Brain pericyte (primary cell): ENCODE results near the gene DKK2.

Experiments
- DNase-seq: peaks from one replicate; pipeline ENCODE4 v3.0.0-alpha.2; 2012; ENCODE audit warnings: low read depth, low spot score

Gene DKK2

DNA sequence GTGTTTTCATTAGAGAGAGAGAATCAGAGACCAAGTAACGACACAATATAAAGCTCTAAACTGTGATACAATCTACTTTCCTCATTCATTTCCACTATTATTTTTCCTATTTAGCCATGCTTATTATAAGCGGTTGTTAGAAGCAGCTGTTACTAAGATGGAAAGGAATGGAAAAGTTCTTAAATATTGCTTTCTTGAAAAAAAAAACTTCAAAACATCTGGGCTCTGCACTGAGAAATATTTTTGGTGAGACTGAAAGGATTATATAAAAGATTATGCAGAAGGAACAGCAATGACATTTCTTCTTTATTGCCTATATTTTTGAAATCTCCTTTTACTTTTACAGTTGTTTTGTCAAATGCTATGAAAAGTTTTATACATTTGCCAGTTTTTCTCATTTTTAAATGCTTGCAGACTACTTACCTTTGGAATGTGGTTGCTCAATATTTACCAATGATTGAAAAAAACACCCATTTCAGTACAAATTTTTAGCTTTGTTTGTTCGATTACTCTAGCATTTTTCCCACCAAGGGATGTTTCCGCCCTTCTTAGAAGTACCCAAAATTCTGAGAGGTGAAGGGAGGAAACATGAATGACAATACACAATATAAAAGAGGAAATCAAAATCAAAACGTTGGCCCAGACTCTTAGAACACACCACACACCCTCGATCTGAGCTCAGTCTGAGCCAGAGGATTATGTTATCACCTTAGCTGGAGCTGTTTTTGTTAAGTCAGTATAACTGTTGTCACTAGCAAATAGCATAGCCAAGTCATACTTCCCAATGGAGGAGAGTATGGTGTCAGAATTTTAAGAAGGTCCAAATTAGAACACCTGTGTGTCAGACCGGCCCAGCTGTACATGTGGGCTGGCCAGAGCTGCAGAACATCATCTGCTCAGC, 18.4 kb downstream of the DKK2 start:
- no peak for DNase-seq

DNA sequence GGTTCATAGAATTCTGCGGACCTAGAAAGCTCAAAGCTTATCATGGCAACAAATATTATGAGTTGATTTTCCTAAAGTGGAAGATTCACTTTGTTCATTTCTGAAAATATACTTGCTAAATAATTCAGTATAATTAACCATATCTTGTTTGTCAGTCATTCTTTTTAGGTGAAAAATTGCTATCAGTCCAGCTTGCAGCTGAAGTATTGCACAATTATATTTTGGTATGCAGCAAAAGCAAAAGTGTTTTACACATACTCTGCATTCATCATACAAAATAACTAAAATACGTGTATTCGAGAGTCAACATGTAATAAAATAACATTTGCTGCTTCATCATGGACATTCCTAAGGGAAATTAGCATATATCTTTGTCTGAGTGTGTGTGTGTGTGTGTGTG, 24.8 kb downstream of the DKK2 start:
- DNase-seq, result no peak

- DNase-seq, result no peak
These were observed 26.7 kb downstream of the DKK2 start for GRCh38 chr4:107009196-107009968.

GRCh38 chr4:107008115-107008514, 28.0 kb downstream of the DKK2 start:
- DNase-seq, result no peak

DNA sequence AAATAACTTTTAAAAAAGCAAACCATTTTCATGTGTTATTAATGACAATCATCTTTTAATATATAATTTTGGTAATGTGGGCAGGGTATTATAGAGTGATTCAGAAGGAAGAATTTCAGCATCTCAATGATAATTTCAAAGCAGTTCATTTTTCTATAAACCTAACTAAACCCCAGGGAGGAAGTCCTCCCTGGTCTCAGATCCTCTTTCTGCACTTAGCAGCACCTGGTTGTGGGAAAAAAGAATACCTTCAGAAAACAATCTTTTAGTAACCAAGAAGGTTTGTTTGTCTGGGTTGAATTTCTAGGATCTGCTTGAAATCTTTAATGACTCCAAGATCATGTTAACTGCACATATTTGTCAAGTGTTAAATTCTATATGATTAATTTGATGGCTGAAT, 29.9 kb downstream of the DKK2 start:
- DNase-seq, result no peak

DNA sequence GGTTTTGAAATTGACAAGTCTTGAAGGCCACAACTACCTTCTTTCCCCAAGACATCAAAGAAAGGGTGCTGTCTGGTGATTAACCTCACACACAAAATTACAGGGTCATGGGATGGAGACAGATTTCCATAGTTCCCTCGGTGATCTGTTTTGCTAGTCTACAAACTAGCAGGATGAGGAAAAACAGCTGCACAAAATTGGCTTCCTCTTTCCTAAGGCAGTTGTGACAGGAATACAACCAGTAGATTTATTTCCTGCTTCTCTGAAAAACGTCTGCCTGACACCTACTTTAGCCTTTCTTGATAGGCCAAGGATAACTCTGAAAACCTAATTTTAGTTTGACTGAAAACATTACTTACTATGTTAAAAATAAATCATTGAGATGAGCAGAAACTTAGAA, 39.6 kb downstream of the DKK2 start:
- DNase-seq, result no peak

DNA sequence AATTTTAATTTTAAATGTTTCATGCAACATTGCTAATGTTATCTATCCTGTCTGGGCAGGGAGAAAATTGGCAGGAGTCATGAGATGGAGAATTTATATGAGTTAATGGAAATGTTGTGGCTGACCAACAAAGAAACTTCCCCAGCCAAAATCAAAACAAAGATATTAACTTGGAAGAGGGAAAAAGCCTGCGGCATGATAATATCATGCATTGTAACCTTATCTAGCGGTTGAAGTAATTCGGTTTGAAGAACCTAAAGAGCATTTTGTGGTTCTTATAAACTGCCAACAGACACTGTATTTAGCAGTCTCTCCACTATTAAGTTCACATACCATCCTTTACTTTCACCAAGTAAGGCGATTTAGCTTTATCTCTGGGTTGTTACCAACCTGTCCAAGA, 42.3 kb downstream of the DKK2 start:
- DNase-seq, result no peak

DNA sequence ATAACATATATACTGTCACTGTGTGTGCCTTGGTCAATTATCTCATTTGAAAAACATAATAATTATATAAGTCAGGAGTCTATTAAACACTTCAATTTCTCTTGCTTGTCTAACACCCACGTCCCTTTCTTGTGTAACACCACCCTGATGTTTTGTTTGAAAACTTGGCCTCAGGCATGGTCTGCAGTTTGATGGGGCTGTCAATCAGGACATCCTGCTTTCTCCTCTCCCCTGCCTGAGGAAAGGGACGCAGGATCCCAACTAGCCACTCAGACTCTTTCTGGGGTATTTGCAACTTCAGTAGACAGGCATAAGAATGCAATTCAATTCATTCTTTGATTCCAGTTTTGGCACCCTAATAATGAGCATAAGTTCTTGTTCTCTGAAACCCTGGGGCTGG, 48.8 kb downstream of the DKK2 start:
- DNase-seq, result no peak

DNA sequence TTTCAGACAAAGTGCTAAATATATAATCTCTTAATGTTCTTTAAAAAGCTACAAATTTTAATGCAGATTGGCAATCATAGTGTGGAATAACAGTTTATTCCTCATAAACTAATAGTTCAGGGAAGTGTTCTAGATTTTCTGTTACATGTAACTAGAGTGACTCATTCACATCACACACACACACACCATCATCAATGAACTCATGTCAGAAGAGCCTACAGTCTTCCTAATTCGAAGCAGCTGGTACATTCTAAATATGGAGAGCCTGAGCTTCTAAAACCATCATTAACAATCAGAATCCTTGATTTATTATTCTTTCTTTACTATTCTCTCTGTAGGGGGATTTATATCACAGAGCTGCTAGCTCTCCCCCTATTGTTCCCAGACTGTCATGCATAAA, 49.6 kb downstream of the DKK2 start:
- DNase-seq, result peak; percentile 5

- DNase-seq, result no peak
These were observed 50.3 kb downstream of the DKK2 start for GRCh38 chr4:106985830-106986229.

- no peak for DNase-seq
These were observed 53.4 kb downstream of the DKK2 start for GRCh38 chr4:106982711-106983211.

GRCh38 chr4:106981431-106981830, 54.7 kb downstream of the DKK2 start:
- no peak for DNase-seq

DNA sequence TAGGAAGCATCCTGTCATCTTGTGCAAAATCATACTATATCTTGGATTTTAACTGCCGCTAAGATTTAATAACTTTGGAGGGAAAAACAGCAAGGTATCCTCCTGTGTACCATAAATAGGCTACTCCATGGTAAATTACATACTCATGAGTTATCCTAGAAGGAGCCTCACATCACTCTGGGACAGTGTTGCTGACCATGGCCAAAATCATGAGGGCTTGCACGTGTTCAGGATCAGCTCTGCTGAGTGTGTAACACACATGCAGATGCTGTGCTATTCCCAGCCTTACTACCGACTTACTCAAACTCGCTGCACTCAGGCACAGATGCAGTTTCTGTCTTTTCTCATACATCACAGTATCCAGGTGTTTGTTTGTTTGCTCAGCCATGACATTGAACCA, 56.6 kb downstream of the DKK2 start:
- no peak for DNase-seq

DNA sequence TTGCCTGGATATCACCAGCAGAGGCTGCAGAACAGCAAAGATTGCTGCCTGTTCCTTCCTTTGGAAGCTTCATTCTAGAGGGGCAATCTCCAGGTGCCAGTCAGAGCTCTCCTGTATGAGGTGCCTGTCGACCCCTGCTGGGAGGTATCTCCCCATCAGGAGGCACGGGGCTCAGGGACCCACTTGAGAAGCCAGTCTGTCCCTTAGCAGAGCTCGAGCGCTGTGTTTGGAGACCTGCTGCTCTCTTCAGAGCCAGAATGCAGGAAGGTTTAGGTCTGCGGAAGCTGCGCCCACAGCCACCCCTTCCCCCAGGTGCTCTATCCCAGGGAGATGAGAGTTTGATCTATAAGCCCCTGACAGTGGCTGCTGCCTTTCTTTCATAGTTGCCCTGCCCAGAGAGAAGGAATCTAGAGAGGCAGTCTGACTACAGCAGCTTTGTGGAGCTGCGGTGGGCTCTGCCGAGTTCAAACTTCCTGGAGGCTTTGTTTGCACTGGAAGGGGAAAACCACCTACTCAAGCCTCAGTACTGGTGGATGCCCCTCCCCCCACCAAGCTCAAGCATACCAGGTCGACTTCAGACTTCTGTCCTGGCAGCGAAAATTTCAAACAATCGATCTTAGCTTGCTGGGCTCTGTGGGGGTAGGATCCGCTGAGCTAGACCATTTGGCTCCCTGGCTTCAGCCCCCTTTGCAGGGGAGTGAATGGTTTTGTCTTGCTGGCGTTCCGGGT, 57.9 kb downstream of the DKK2 start:
- DNase-seq, result no peak

DNA sequence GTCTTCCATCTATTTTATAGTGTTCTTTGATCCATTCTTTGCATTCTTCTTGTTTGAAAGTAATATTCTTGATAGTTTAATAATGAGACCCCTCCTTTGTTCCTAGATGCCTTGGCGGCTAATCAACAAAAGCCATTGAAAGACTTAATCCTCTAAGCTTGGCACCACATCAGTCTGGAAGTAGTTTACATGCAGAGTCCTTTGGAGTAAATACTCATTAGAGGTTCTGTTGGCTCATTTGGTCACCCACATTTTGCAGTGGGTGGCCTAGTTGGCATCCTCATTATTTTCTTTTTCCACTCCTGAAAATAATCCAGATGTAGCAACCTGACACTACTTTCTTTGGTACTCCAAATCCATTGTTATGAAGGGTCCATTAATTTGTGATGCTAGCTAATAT, 64.5 kb downstream of the DKK2 start:
- no peak for DNase-seq

- no peak for DNase-seq
These were observed 68.2 kb downstream of the DKK2 start for GRCh38 chr4:106967892-106968291.

DNA sequence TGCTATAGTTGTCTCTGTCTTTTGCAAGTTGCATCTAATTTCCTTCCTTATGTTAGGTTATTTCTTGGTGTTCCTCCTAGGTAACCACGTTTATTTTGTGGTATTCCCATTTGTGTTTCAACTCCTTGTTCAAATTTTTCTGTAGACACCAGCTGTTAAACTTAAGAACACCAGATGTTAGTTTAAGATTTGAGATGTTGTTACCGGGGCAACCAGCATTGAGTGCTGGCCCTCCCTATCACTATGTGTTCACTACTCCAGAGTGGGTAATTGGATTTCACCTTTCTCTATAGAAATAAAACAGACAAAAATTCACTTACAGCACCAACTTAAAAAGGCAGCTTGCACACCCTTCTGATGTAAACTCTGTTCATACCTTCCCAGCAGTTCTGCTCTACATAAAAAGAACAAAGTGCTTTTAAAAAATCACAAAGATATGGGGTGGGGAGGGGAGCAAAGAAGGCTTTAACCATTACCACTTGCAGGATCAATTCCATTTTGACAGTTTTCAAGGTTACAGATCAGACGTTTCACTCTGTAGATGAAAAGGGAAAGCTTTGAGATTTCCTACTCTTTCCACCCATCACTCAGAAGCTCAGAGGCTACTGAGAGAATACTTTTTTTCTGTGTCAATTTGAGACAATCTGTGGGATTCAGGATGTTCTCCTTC, 82.9 kb downstream of the DKK2 start:
- no peak for DNase-seq

DNA sequence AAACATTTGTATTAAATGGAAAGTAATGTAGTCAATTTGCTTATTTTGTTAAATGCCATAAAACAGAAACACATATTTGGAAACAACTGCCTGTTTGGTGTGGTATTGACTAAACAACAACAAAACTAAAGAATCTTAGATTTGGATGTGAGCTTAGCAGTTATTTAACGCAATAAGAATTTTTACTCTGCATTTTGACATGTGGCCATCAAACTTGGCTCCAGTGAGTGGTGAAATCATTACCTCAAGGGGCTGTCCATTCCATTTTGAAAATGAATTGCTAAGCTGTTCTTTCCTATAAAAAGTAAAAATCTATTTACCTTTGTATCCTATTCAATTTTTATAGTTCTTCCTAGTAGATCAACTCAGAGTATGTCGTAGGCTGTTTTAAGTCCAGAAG, 84.2 kb downstream of the DKK2 start:
- DNase-seq, result no peak

DNA sequence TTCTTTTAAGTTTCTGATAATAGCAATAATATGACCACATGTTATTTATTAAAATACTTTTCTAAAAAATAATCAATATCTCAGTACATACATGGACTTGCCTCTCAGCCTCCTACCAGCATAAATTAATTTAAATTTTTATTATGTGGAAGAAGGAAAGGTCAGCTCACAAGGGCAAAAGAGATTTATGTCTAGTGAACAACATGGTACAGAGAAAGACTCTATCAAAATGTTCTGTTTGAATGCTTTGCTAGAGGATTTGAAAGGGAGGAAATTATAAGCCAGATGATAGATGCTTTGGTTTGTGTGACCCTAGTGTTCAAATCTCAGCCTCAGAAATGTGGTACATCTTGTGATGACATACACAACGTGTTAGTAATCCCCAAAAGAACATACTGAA, 94.3 kb downstream of the DKK2 start:
- no peak for DNase-seq

DNA sequence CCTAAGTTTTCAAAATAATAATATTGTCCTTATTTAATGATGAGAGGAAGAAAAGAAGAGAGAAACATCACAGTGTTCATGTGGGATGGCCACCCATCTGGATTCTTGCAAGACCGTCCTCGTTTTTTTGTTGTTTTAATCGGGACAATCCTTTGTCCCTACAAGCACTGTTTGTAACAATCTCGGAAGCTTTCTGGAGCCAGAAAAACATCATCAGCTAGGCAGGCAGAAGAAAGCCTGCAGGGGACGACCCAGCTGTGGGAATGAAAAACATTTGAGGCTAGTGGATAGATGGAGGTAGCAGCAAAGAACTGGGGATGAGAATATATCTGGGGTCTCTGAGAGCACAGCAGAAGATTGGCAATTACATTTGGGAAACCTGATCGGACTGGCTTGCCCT, 105.6 kb downstream of the DKK2 start:
- no peak for DNase-seq

- DNase-seq, result no peak
These were observed 106.9 kb downstream of the DKK2 start for GRCh38 chr4:106929248-106929647.

- DNase-seq, result no peak
These were observed 121.9 kb downstream of the DKK2 start for GRCh38 chr4:106914223-106914622.
